ENCODE data around the gene SENP1.

- TF ChIP-seq CTCF (IDR thresholded peaks at IDR 0.05; ENCODE audit: insufficient read depth, low read length, poor library complexity, severe bottlenecking) (no peak), EZH2phosphoT487 (conservative IDR thresholded peaks at IDR 0.05; ENCODE audit: low read length) (no peak)
Observed at GRCh38 chr12:48063530-48063929, 42.3 kb downstream of the SENP1 start.

Data from SU-DHL-6 (cell line).